ENCODE data around the gene KLHL42. TPM values are rescaled to one million over a fixed set of nuclear protein-coding genes. Genes with fewer than 3 reads are reported as not detected.

The KLHL42 gene
- total RNA-seq, 1 donor from 2014 or later, result 25.0 TPM

DNA sequence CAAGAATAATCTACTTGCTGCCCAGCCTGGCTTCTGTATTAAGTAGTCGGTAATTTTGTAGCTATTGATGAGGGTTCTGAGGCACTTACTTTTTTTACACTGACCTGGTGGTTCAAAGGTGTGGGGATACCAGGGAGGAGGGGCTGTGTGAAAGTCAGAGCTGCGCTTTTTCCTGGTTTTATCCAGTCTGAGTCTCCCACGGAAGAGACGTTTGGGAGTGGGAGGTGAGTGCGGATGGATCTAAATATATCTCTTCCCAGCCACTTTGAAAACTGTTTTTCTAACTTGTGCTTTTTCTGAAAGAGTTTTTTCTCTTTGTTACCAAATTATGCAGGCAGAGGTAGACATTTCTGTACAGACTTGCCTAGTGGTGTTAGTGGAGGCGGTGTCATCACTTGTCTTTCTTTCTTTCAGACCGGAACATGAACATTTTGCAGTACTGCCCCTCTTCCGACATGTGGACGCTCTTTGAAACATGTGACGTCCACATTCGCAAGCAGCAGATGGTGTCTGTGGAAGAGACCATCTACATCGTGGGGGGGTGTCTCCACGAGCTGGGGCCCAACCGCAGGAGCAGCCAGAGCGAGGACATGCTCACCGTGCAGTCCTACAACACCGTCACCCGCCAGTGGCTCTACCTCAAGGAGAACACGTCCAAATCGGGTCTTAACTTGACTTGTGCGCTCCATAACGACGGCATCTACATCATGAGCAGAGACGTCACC lies 17.4 kb downstream of the KLHL42 start:
- DNase-seq (no peak), ATAC-seq (no peak)
- no peaks in the 10 kb centered on the region for H3K27me3 ChIP-seq
- intact Hi-C loops (cut with DNase I), result no loop called here
- H3K4me1 ChIP-seq, result no peaks in the 10 kb centered on the region
- peaks cover 67% of the 10 kb centered on the region for H3K36me3 ChIP-seq
- H3K27ac ChIP-seq, result no peak overlapping the region
- no peak overlapping the region for H3K4me3 ChIP-seq
- H3K9me3 ChIP-seq, result no peaks in the 10 kb centered on the region
- TF ChIP-seq, protein P1, sequence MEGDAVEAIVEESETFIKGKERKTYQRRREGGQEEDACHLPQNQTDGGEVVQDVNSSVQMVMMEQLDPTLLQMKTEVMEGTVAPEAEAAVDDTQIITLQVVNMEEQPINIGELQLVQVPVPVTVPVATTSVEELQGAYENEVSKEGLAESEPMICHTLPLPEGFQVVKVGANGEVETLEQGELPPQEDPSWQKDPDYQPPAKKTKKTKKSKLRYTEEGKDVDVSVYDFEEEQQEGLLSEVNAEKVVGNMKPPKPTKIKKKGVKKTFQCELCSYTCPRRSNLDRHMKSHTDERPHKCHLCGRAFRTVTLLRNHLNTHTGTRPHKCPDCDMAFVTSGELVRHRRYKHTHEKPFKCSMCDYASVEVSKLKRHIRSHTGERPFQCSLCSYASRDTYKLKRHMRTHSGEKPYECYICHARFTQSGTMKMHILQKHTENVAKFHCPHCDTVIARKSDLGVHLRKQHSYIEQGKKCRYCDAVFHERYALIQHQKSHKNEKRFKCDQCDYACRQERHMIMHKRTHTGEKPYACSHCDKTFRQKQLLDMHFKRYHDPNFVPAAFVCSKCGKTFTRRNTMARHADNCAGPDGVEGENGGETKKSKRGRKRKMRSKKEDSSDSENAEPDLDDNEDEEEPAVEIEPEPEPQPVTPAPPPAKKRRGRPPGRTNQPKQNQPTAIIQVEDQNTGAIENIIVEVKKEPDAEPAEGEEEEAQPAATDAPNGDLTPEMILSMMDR (IDR thresholded peaks at IDR 0.05), result no peak

DNA sequence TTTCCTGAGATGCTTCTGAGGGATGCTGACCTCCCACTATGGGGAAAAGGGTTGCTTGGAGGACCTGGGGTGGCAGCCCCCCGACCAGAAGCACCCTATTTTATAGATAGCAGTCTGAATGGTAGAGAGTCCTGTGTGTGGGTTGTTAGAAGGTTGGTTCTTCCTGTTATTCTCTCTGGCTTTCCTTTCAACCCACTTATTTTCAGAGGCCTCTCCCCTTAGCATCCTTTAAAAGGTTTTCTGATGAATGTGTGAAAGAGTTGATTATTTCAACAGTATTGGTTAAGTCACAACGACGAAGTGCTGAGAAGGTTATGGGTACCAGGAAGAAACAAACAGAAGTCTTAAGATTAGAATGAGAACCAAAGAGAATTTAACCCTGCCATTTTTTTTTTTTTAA lies 20.8 kb downstream of the KLHL42 start:
- no peaks in the 10 kb centered on the region for H3K4me1 ChIP-seq
- TF ChIP-seq, protein P1 (IDR thresholded peaks at IDR 0.05), result no peak
- ATAC-seq, result no peak
- no peak for DNase-seq
- peaks cover 37% of the 10 kb centered on the region for H3K36me3 ChIP-seq
- H3K4me3 ChIP-seq, result no peak overlapping the region
- intact Hi-C loops (cut with DNase I), result no loop called here
- no peak overlapping the region for H3K27ac ChIP-seq
- no peaks in the 10 kb centered on the region for H3K27me3 ChIP-seq
- H3K9me3 ChIP-seq, result no peaks in the 10 kb centered on the region

DNA sequence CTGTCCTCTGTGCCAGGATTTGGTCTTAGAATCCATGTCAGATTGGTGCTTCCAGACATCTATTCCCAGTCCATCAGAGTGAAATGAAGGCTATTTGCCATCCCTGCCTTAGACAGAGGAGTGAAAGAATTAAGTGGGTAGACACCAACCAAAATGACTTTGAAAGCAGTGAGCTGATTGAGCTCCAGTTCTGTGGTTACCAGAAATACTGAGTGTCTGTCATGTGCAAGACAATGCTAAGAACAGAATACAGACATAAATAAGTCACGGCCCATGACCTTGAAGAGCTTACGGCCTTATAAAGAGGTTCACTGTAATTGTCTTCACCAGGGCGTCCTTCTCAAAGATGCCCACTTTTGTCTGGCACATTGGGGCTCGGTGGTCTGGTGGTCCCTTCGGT lies 21.6 kb downstream of the KLHL42 start:
- intact Hi-C loops (cut with DNase I), result no loop called here

DNA sequence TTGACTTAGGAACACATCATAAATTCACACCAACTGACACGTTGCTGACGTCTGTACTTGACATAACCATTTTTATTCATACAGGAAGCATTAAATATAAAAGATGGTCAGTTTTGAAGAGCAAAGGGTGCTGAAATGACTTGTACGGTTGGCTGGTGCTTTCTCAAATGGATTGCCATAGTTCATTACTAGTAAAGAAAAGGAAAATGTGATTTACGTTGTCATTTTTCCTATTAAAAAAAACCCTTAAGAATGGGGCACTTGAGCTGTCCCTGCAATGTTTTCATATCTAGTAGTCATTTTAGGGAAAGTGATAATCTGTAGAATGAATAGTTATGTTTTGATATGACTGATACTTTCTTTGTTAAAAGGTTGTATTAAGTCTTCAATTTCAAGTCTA lies 22.5 kb downstream of the KLHL42 start:
- intact Hi-C loops (cut with DNase I), result no loop called here
- Histone ChIP-seq H3K4me1 (no peaks in the 10 kb centered on the region), H3K27me3 (no peaks in the 10 kb centered on the region), H3K4me3 (no peak overlapping the region), H3K36me3 (peaks cover 26% of the 10 kb centered on the region), H3K9me3 (no peaks in the 10 kb centered on the region), H3K27ac (no peak overlapping the region)
- DNase-seq, result no peak
- ATAC-seq, result no peak
- TF ChIP-seq, protein P1 (IDR thresholded peaks at IDR 0.05), result no peak

More for the DNA sequence above, 21.6 kb downstream of the KLHL42 start:
- H3K4me1 ChIP-seq, result no peaks in the 10 kb centered on the region
- no peaks in the 10 kb centered on the region for H3K9me3 ChIP-seq
- DNase-seq (no peak), ATAC-seq (no peak)
- peaks cover 34% of the 10 kb centered on the region for H3K36me3 ChIP-seq
- no peak overlapping the region for H3K4me3 ChIP-seq
- no peaks in the 10 kb centered on the region for H3K27me3 ChIP-seq
- no peak overlapping the region for H3K27ac ChIP-seq
- TF ChIP-seq, protein P1 (IDR thresholded peaks at IDR 0.05), result no peak

DNA sequence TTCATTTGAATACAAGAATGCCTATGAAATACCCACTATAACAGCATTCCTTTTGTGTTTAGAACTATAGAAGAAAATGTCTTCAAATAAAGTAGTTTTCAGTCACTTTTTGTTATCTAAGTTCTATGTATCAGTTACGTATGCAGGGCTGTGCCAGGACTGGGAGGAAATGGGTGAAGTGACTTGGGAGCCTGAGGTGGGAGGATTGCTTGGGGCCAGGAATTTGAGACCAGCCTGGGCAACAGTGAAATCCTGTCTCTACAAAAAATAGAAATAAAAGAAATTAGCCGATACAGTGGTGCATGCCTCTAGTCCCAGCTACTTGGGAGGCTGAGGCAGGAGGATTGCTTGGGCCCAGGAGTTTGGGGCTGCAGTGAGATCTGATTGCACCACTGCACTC lies 22.9 kb downstream of the KLHL42 start:
- Histone ChIP-seq H3K36me3 (peaks cover 21% of the 10 kb centered on the region), H3K9me3 (no peaks in the 10 kb centered on the region), H3K27me3 (no peaks in the 10 kb centered on the region), H3K4me3 (no peak overlapping the region), H3K4me1 (no peaks in the 10 kb centered on the region), H3K27ac (no peak overlapping the region)
- DNase-seq (no peak), ATAC-seq (no peak)
- intact Hi-C loops (cut with DNase I), result no loop called here
- TF ChIP-seq, protein P1 (IDR thresholded peaks at IDR 0.05), result no peak
